PC-9 (cell line): ENCODE measurements around the gene ACTN2.

Source experiments
- CTCF ChIP-seq: fragments of 200-600 bp; sonication (generic); conservative IDR thresholded peaks from 2 replicates; pipeline ENCODE4 v1.6.1; 2017; ENCODE audit warnings: mixed run types, antibody characterized with exemption, mild to moderate bottlenecking, moderate library complexity
- EZH2 ChIP-seq: fragments of 200-600 bp; sonication (generic); IDR thresholded peaks from 2 replicates; pipeline ENCODE4 v1.8.0; 2017; ENCODE audit warnings: antibody characterized with exemption, low read depth

GRCh38 chr1:236757640-236758039 is 71.3 kb downstream of the ACTN2 start:
- TF ChIP-seq CTCF (no peak), EZH2 (no peak)
